GM21381 (cell line): ENCODE data around the gene SEC62.

Experiments
- ATAC-seq: cut with Tn5 transposase; IDR thresholded peaks from one replicate; pipeline ENCODE4 v1.9.1; 2021; ENCODE audit warnings: mild to moderate bottlenecking, moderate library complexity; ENCODE audit not compliant: unreplicated experiment

The SEC62 gene

GRCh38 chr3:169966428-169966950 is at the start of gene SEC62:
Gene SEC62, plus strand, starts transcription at chr3:169966807. Its CDS starts 16 bp downstream, at chr3:169966823.
- peak; percentile 90 for ATAC-seq

GRCh38 chr3:169923189-169923588 is 43.4 kb upstream of the SEC62 start:
- ATAC-seq = no peak

- no peak for ATAC-seq
These were observed 42.8 kb upstream of the SEC62 start for GRCh38 chr3:169923831-169924230.

GRCh38 chr3:169929830-169930519 is 36.6 kb upstream of the SEC62 start:
- ATAC-seq = no peak

- no peak for ATAC-seq
These were observed 35.8 kb upstream of the SEC62 start for GRCh38 chr3:169930843-169931242.

GRCh38 chr3:169931747-169932520 is 34.7 kb upstream of the SEC62 start:
- peak; percentile 91 for ATAC-seq

GRCh38 chr3:169939320-169939719 is 27.3 kb upstream of the SEC62 start:
- ATAC-seq = no peak

GRCh38 chr3:169939751-169940150 is 26.9 kb upstream of the SEC62 start:
- no peak for ATAC-seq

- ATAC-seq = peak; percentile 74
These were observed 26.0 kb upstream of the SEC62 start for GRCh38 chr3:169940470-169941181.

- ATAC-seq = peak; percentile 78
These were observed 21.3 kb upstream of the SEC62 start for GRCh38 chr3:169945313-169945712.

GRCh38 chr3:169946336-169946735 is 20.3 kb upstream of the SEC62 start:
- ATAC-seq = no peak

- ATAC-seq = no peak
These were observed 17.8 kb upstream of the SEC62 start for GRCh38 chr3:169948559-169949448.

GRCh38 chr3:169952045-169952444 is 14.6 kb upstream of the SEC62 start:
- no peak for ATAC-seq

GRCh38 chr3:169953462-169954141 is 13.0 kb upstream of the SEC62 start:
- ATAC-seq = no peak

- no peak for ATAC-seq
These were observed 12.4 kb upstream of the SEC62 start for GRCh38 chr3:169954142-169954756.

- no peak for ATAC-seq
These were observed 11.2 kb upstream of the SEC62 start for GRCh38 chr3:169955406-169955805.

GRCh38 chr3:169964176-169964575 is 2.4 kb upstream of the SEC62 start:
- ATAC-seq = no peak

- peak; percentile 19 for ATAC-seq
These were observed 812 bp upstream of the SEC62 start for GRCh38 chr3:169965562-169966427.
